K562 (cell line): ENCODE data around the gene JSRP1. TPM values are rescaled to one million over a fixed set of nuclear protein-coding genes. Genes with fewer than 3 reads are reported as not detected.

Experiments
- ATAC-seq: fragments of 200-7000 bp; cut with Tn5 transposase; 3 replicates; pipeline ENCODE4 v1.9.1; 2020; ENCODE audit warnings: moderate library complexity
- BruUV-seq: library from RNA; stranded (reverse); fragments of 400-500 nt; replicated peaks from 2 replicates; lab custom pipeline; 2021; lab: Mats Ljungman, UMichigan
- CTCF ChIA-PET: fragments of 300-600 bp; formaldehyde crosslinking; extraction: SDS; loops from one replicate; lab custom pipeline; 2021; ENCODE audit warnings: low intra/inter-chr PET ratio; lab: Yijun Ruan, JAX
- POLR2A ChIA-PET: fragments of 300-600, 350-650 bp; sonication (Branson Sonifier 250); formaldehyde crosslinking; extraction: SDS; loops from one replicate; lab custom pipeline; 2021; ENCODE audit warnings: antibody characterized with exemption, inconsistent platforms; lab: Yijun Ruan, JAX
- DNase-seq, 4 experiments: peaks; one replicate each; pipeline versions ENCODE4 v3.0.0 to v3.0.0-alpha.2; 2011 to 2018; ENCODE audit warnings: low spot score in 3 of 4, mixed read lengths in 3 of 4; ENCODE audit errors: extremely low read depth in 1 of 4
- FAIRE-seq: peaks from 2 replicates; lab custom pipeline; 2011; peaks lifted over from hg19 to GRCh38; lab: Jason Lieb, UNC
- H2AFZ ChIP-seq: 2 replicates; pipeline ENCODE4 v1.6.0; 2011; ENCODE audit warnings: low read depth, low read length, control low read depth, inconsistent platforms
- H3K27ac ChIP-seq: fragments of 200-600 bp; 3 replicates; pipeline ENCODE4 v1.8.0; 2011; ENCODE audit warnings: low read depth, mild to moderate bottlenecking, control low read depth, inconsistent platforms, low read length, moderate library complexity, mixed read lengths; ENCODE audit errors: extremely low read depth
- H3K27me3 ChIP-seq, 2 experiments: fragments of 300-600 bp in 1 of 2; 2 replicates in 1 of 2; 3 replicates in 1 of 2; pipeline versions ENCODE4 v1.6.0 to v1.8.0; 2011; ENCODE audit warnings: inconsistent platforms in 2 of 2, low read length in 2 of 2, mild to moderate bottlenecking in 1 of 2, mixed read lengths in 1 of 2, moderate library complexity in 1 of 2; ENCODE audit not compliant: control insufficient read depth in 2 of 2, insufficient read depth in 2 of 2
- H3K36me3 ChIP-seq: fragments of 300-600 bp; 3 replicates; pipeline ENCODE4 v1.8.0; 2011; ENCODE audit warnings: mild to moderate bottlenecking, low read length, inconsistent platforms; ENCODE audit not compliant: control insufficient read depth, insufficient read depth
- H3K4me1 ChIP-seq, 2 experiments: fragments of 200-600 bp in 1 of 2; replicated peaks in 1 of 2; 2 replicates in 1 of 2; 3 replicates in 1 of 2; pipeline versions ENCODE4 v1.5.1 to v1.8.0; 2011; ENCODE audit warnings: inconsistent platforms in 2 of 2, low read length in 2 of 2, mild to moderate bottlenecking in 1 of 2, mixed read lengths in 1 of 2, moderate library complexity in 1 of 2; ENCODE audit not compliant: control insufficient read depth in 2 of 2, insufficient read depth in 2 of 2
- H3K4me2 ChIP-seq: 2 replicates; pipeline ENCODE4 v1.6.1; 2011; ENCODE audit warnings: low read length, control low read depth, inconsistent platforms, mixed read lengths; ENCODE audit not compliant: insufficient read depth
- H3K4me3 ChIP-seq: fragments of 200-600 bp; sonication (generic), shearing (Covaris generic); 2 replicates; pipeline ENCODE4 v1.5.1; 2016; ENCODE audit warnings: control low read depth, inconsistent platforms
- H3K79me2 ChIP-seq: fragments of 200-600 bp; 3 replicates; pipeline ENCODE4 v1.8.0; 2011; ENCODE audit warnings: low read length, inconsistent platforms; ENCODE audit not compliant: control insufficient read depth, insufficient read depth
- H3K9ac ChIP-seq, 2 experiments: 2 replicates each; pipeline versions ENCODE4 v1.6.0 to v1.6.1; 2011; ENCODE audit warnings: low read depth in 2 of 2, low read length in 2 of 2, control low read depth in 1 of 2, inconsistent platforms in 1 of 2, mild to moderate bottlenecking in 1 of 2, mixed read lengths in 1 of 2; ENCODE audit not compliant: insufficient read depth in 1 of 2
- H3K9me1 ChIP-seq: one replicate; pipeline ENCODE4 v1.6.0; 2011; ENCODE audit warnings: inconsistent platforms, mild to moderate bottlenecking, low read length, moderate library complexity; ENCODE audit not compliant: control insufficient read depth, insufficient read depth
- H3K9me3 ChIP-seq: replicated peaks from 2 replicates; pipeline ENCODE4 v1.5.1; 2011; ENCODE audit warnings: low read depth, low read length, inconsistent platforms; ENCODE audit not compliant: control insufficient read depth, insufficient read depth
- H4K20me1 ChIP-seq: replicated peaks from 2 replicates; pipeline ENCODE4 v1.6.1; 2011; ENCODE audit warnings: low read length, inconsistent platforms, mixed read lengths; ENCODE audit not compliant: control insufficient read depth, insufficient read depth
- BRF1 ChIP-seq: IDR thresholded peaks from 3 replicates; pipeline ENCODE4 v1.6.1; 2011; ENCODE audit warnings: borderline replicate concordance, mild to moderate bottlenecking; ENCODE audit not compliant: insufficient read length; ENCODE audit errors: extremely low read depth
- COPS2 ChIP-seq: fragments of 450-650 bp; conservative IDR thresholded peaks from 2 replicates; pipeline ENCODE4 v1.6.1; 2016; ENCODE audit warnings: mild to moderate bottlenecking, moderate library complexity
- GATA2 ChIP-seq: sonication (generic); formaldehyde crosslinking; IDR thresholded peaks from 2 replicates; pipeline ENCODE4 v1.4.0; 2020; ENCODE audit warnings: mild to moderate bottlenecking, missing genetic modification reagents
- KLF6 ChIP-seq: fragments of 250-450 bp; sonication (Bioruptor Pico); IDR thresholded peaks from 2 replicates; pipeline ENCODE4 v1.4.0; 2020; ENCODE audit warnings: mild to moderate bottlenecking, moderate library complexity, borderline replicate concordance
- MXD1 ChIP-seq: fragments of 250-450 bp; sonication (Bioruptor Pico); IDR thresholded peaks from 2 replicates; pipeline ENCODE4 v1.8.0; 2021; ENCODE audit warnings: borderline replicate concordance, mild to moderate bottlenecking, moderate library complexity; ENCODE audit not compliant: poor library complexity, severe bottlenecking
- NONO ChIP-seq, 2 experiments: fragments of 200-400 bp in 1 of 2; fragments of 450-650 bp in 1 of 2; formaldehyde crosslinking in 1 of 2; IDR thresholded peaks; 2 replicates each; pipeline ENCODE4 v1.6.1; 2017; ENCODE audit warnings: low read depth in 2 of 2, mild to moderate bottlenecking in 2 of 2, moderate library complexity in 2 of 2, low read length in 1 of 2
- RCOR1 ChIP-seq, 2 experiments: IDR thresholded peaks; 2 replicates each; pipeline ENCODE4 v1.6.1; 2012; ENCODE audit warnings: low read depth in 2 of 2, low read length in 2 of 2, borderline replicate concordance in 1 of 2, improper control_type of control experiment in 1 of 2
- RFX1 ChIP-seq: fragments of 450-650 bp; IDR thresholded peaks from 2 replicates; pipeline ENCODE4 v1.6.1; 2016; ENCODE audit warnings: mild to moderate bottlenecking, moderate library complexity
- ZNF232 ChIP-seq: sonication (generic); formaldehyde crosslinking; IDR thresholded peaks from 2 replicates; pipeline ENCODE4 v1.8.0; 2022; ENCODE audit warnings: mild to moderate bottlenecking, missing genetic modification reagents
- ZNF655 ChIP-seq: fragments of 250-450 bp; sonication (Bioruptor Pico); IDR thresholded peaks from 2 replicates; pipeline ENCODE4 v1.5.0; 2021
- WGBS: fragments of 100-300 bp; shearing (Covaris generic); methylation state at CpG from one replicate; pipeline ENCODE4 v1.1.6; 2016; ENCODE audit warnings: low coverage, mixed read lengths; ENCODE audit not compliant: insufficient coverage; ENCODE audit errors: missing lambda C conversion rate; 5-methylcytosine and 5-hydroxymethylcytosine counted together
- in situ Hi-C: fragments of 300-500 bp; cut with MboI; formaldehyde crosslinking; loops from 4 replicates; pipeline ENCODE4 v1.15.0; 2018; ENCODE audit warnings: inconsistent platforms, mixed read lengths
- intact Hi-C: fragments of 100-400 bp; cut with micrococcal nuclease; formaldehyde crosslinking; loops from 2 replicates; pipeline ENCODE4 v1.14.2; 2022
- microRNA counts: library from miRNA; unstranded; fragments of <30 nt; microRNA quantifications from one replicate; lab custom pipeline; 2016
- microRNA-seq: library from miRNA; unstranded; fragments of <30 nt; microRNA quantifications from one replicate; pipeline ENCODE4, GENCODE V29; 2018; ENCODE audit warnings: borderline microRNAs expressed
- polyA plus RNA-seq, 8 experiments: library from polyadenylated mRNA; depleted of rRNA in 4 of 8; stranded (reverse) in 5 of 8; unstranded in 3 of 8; fragments of >200 nt; fragmentation: Nextera tagmentation in 2 of 8; fragmentation: Illumina TruSeq in 1 of 8; extraction: Ambion mirVana in 2 of 8; extraction: Trizol in 1 of 8; gene quantifications; 2 replicates each; pipeline versions ENCODE4 v1.2.1 to v1.2.3, GENCODE V29; 2011 to 2014; ENCODE audit warnings: inconsistent platforms in 1 of 8, missing spikeins in 1 of 8
- small RNA-seq: library from RNA; depleted of rRNA; stranded (forward); fragments of <200 nt; gene quantifications from one replicate; pipeline ENCODE3, GENCODE V24; 2014
- total RNA-seq, 7 experiments: library from RNA; depleted of rRNA in 6 of 7; stranded (reverse); fragments of >200 nt in 6 of 7; fragmentation: Illumina TruSeq in 2 of 7; extraction: Trizol in 2 of 7; gene quantifications; 2 replicates each; pipeline versions ENCODE4 v1.2.1 to v1.2.3, GENCODE V29; 2011 to 2021; ENCODE audit warnings: low replicate concordance in 1 of 7
- TF ChIP-seq, protein P1 (sequence below): fragments of 200-800 bp; sonication (Bioruptor generic); IDR thresholded peaks from 2 replicates; pipeline ENCODE4 v1.6.1; 2017; ENCODE audit warnings: missing genetic modification characterization, missing compliant biosample characterization

The JSRP1 gene
- total and polyA plus RNA-seq, 9 of the 15 experiments (the other 6 are each of a cell fraction or from before 2014, with no cell fraction given) = 0.08 to 1.2 (median 0.51) TPM; not detected in 4

- TF ChIP-seq COPS2 = no peak
- TF ChIP-seq RCOR1 (IDR thresholded peaks at IDR 0.05; ENCODE audit: borderline replicate concordance in 1 of 2, low read depth in 2 of 2, low read length in 2 of 2) = no peak
- TF ChIP-seq ZNF232 (CRISPR knock-in tag) = no peak
- TF ChIP-seq NONO (IDR thresholded peaks at IDR 0.05; ENCODE audit: low read depth in 2 of 2, low read length in 1 of 2) = no peak
- TF ChIP-seq RFX1 = no peak
- no peak for TF ChIP-seq MXD1
- TF ChIP-seq GATA2 = no peak
- TF ChIP-seq ZNF655 (CRISPR knock-in tag) = no peak
- no peak for TF ChIP-seq KLF6 (CRISPR knock-in tag)
- TF ChIP-seq, protein P1, sequence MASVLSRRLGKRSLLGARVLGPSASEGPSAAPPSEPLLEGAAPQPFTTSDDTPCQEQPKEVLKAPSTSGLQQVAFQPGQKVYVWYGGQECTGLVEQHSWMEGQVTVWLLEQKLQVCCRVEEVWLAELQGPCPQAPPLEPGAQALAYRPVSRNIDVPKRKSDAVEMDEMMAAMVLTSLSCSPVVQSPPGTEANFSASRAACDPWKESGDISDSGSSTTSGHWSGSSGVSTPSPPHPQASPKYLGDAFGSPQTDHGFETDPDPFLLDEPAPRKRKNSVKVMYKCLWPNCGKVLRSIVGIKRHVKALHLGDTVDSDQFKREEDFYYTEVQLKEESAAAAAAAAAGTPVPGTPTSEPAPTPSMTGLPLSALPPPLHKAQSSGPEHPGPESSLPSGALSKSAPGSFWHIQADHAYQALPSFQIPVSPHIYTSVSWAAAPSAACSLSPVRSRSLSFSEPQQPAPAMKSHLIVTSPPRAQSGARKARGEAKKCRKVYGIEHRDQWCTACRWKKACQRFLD = no peak
- no peak for TF ChIP-seq BRF1
- ChIA-PET CTCF (no interaction called here), POLR2A (interaction anchor here (0.6 to 0.9 kb wide), 3 partner anchors 8 to 44 kb away, joined by 3 to 4 read pairs (median 4); no protein-coding TSS in a partner anchor)
- Histone ChIP-seq H3K9ac (no peak overlapping the region), H3K27ac (no peak overlapping the region), H3K27me3 (no peaks in the 10 kb centered on the region), H3K4me3 (no peak overlapping the region), H3K4me2 (no peak overlapping the region), H3K9me3 (no peaks in the 10 kb centered on the region), H2AFZ (no peak overlapping the region), H3K9me1 (peaks cover 3% of the 10 kb centered on the region), H4K20me1 (peaks cover 13% of the 10 kb centered on the region), H3K36me3 (peaks cover 83% of the 10 kb centered on the region; the same call in 2 of the 3 replicates), H3K79me2 (peaks cover 17% of the 10 kb centered on the region), H3K4me1 (peaks cover 0 to 51% of the 10 kb centered on the region in 2 experiments; a peak in 3 of 5 replicates)
- FAIRE-seq (no peak), ATAC-seq (no peak), DNase-seq (no peak)
- BruUV-seq = no TSS peak
- in situ Hi-C loops (no loop called here), intact Hi-C loops (no loop called here)
- WGBS = 97% methylated on average over 15 of the region's 15 CpGs
Measured at GRCh38 chr19:2202366-2202765, 53.9 kb downstream of the JSRP1 start.

MicroRNAs within 50 kb of the gene (microRNA counts, 767-probe panel; counts per million panel counts)
- microRNA hsa-miR-1227 (lab: Ali Mortazavi, UCI) = not detected

Small RNAs within 50 kb of the gene (microRNA-seq; reads per million reads assigned to microRNA genes)
- gene MIR1227 (1.1 reads per million, percentile 10 among the genes with 10 or more reads in this experiment), gene MIR4321 (not detected)

Small RNAs within 50 kb of the gene (small RNA-seq; reads per million reads assigned to genes)
- gene MIR1227 = not detected

Other genes starting within 250 kb of the JSRP1 start
Only the 7 nearest of the 17 such genes appear.
- gene PLEKHJ1, start 20.1 kb downstream of the JSRP1 start, total RNA-seq (2014; rRNA removed) = 176 and 229 TPM in 2 replicates
- 55.6 and 55.7 TPM in 2 replicates for gene PLEKHJ1, start 20.1 kb downstream of the JSRP1 start, total RNA-seq (2014; rRNA removed; fragmentation: Illumina TruSeq; extraction: Trizol)
- 63.9 and 65.6 TPM in 2 replicates for gene PLEKHJ1, start 20.1 kb downstream of the JSRP1 start, total RNA-seq (2015; rRNA removed; fragmentation: Illumina TruSeq; extraction: Trizol)
- gene PLEKHJ1, start 20.1 kb downstream of the JSRP1 start, total RNA-seq (2021) = 127 and 140 TPM in 2 replicates
- gene PLEKHJ1, start 20.1 kb downstream of the JSRP1 start, polyA plus RNA-seq (2011; rRNA removed) = 65.9 and 80.2 TPM in 2 replicates
- gene PLEKHJ1, start 20.1 kb downstream of the JSRP1 start, polyA plus RNA-seq (2014; fragmentation: Illumina TruSeq; extraction: Trizol) = 45.9 and 72.0 TPM in 2 replicates
- gene PLEKHJ1, start 20.1 kb downstream of the JSRP1 start, polyA plus RNA-seq (2014; fragmentation: Nextera tagmentation; extraction: Ambion mirVana) = 1 to 10 TPM; 1.5 to 6.8 TPM
- 188 and 193 TPM in 2 replicates for gene PLEKHJ1, start 20.1 kb downstream of the JSRP1 start, polyA plus RNA-seq (2014; rRNA removed)
- gene SF3A2, start 19.6 kb downstream of the JSRP1 start, total RNA-seq (2014; rRNA removed) = 50.3 and 111 TPM in 2 replicates
- gene SF3A2, start 19.6 kb downstream of the JSRP1 start, total RNA-seq (2014; rRNA removed; fragmentation: Illumina TruSeq; extraction: Trizol) = 4.5 and 5.8 TPM in 2 replicates
- 22.8 and 30.6 TPM in 2 replicates for gene SF3A2, start 19.6 kb downstream of the JSRP1 start, total RNA-seq (2015; rRNA removed; fragmentation: Illumina TruSeq; extraction: Trizol)
- gene SF3A2, start 19.6 kb downstream of the JSRP1 start, total RNA-seq (2021) = 181 and 194 TPM in 2 replicates
- gene SF3A2, start 19.6 kb downstream of the JSRP1 start, polyA plus RNA-seq (2011; rRNA removed) = 7.9 and 21.0 TPM in 2 replicates
- 44.6 and 119 TPM in 2 replicates for gene SF3A2, start 19.6 kb downstream of the JSRP1 start, polyA plus RNA-seq (2014; fragmentation: Illumina TruSeq; extraction: Trizol)
- under 1 TPM; 0.17 to 0.35 TPM for gene SF3A2, start 19.6 kb downstream of the JSRP1 start, polyA plus RNA-seq (2014; fragmentation: Nextera tagmentation; extraction: Ambion mirVana)
- 45.9 and 46.7 TPM in 2 replicates for gene SF3A2, start 19.6 kb downstream of the JSRP1 start, polyA plus RNA-seq (2014; rRNA removed)
- gene AMH, start 7.1 kb downstream of the JSRP1 start, total RNA-seq (2014; rRNA removed) = 9.4 and 10.7 TPM in 2 replicates
- 0.13 and 0.29 TPM in 2 replicates for gene AMH, start 7.1 kb downstream of the JSRP1 start, total RNA-seq (2014; rRNA removed; fragmentation: Illumina TruSeq; extraction: Trizol)
- gene AMH, start 7.1 kb downstream of the JSRP1 start, total RNA-seq (2015; rRNA removed; fragmentation: Illumina TruSeq; extraction: Trizol) = 2.6 and 3.5 TPM in 2 replicates
- gene AMH, start 7.1 kb downstream of the JSRP1 start, total RNA-seq (2021) = 22.2 and 27.4 TPM in 2 replicates
- 1.7 and 3.6 TPM in 2 replicates for gene AMH, start 7.1 kb downstream of the JSRP1 start, polyA plus RNA-seq (2011; rRNA removed)
- gene AMH, start 7.1 kb downstream of the JSRP1 start, polyA plus RNA-seq (2014; fragmentation: Illumina TruSeq; extraction: Trizol) = 1.5 and 4.0 TPM in 2 replicates
- gene AMH, start 7.1 kb downstream of the JSRP1 start, polyA plus RNA-seq (2014; fragmentation: Nextera tagmentation; extraction: Ambion mirVana) = not detected
- gene AMH, start 7.1 kb downstream of the JSRP1 start, polyA plus RNA-seq (2014; rRNA removed) = 19.2 and 23.6 TPM in 2 replicates
- gene PEAK3, start 25.8 kb upstream of the JSRP1 start, total RNA-seq (2014; rRNA removed) = 0.16 TPM in 1 of 2 replicates, not detected in the other
- gene PEAK3, start 25.8 kb upstream of the JSRP1 start, total RNA-seq (2014; rRNA removed; fragmentation: Illumina TruSeq; extraction: Trizol) = not detected in 2 replicates
- gene PEAK3, start 25.8 kb upstream of the JSRP1 start, total RNA-seq (2015; rRNA removed; fragmentation: Illumina TruSeq; extraction: Trizol) = not detected in 2 replicates
- gene PEAK3, start 25.8 kb upstream of the JSRP1 start, total RNA-seq (2021) = 0.13 and 0.40 TPM in 2 replicates
- gene PEAK3, start 25.8 kb upstream of the JSRP1 start, polyA plus RNA-seq (2011; rRNA removed) = 0.03 TPM in 1 of 2 replicates, not detected in the other
- 0.06 TPM in 1 of 2 replicates, not detected in the other for gene PEAK3, start 25.8 kb upstream of the JSRP1 start, polyA plus RNA-seq (2014; fragmentation: Illumina TruSeq; extraction: Trizol)
- not detected for gene PEAK3, start 25.8 kb upstream of the JSRP1 start, polyA plus RNA-seq (2014; fragmentation: Nextera tagmentation; extraction: Ambion mirVana)
- gene PEAK3, start 25.8 kb upstream of the JSRP1 start, polyA plus RNA-seq (2014; rRNA removed) = 0.07 TPM in 1 of 2 replicates, not detected in the other
- 0.05 TPM in 1 of 2 replicates, not detected in the other for gene LINGO3, start 51.7 kb upstream of the JSRP1 start, total RNA-seq (2014; rRNA removed)
- not detected in 2 replicates for gene LINGO3, start 51.7 kb upstream of the JSRP1 start, total RNA-seq (2014; rRNA removed; fragmentation: Illumina TruSeq; extraction: Trizol)
- gene LINGO3, start 51.7 kb upstream of the JSRP1 start, total RNA-seq (2015; rRNA removed; fragmentation: Illumina TruSeq; extraction: Trizol) = not detected in 2 replicates
- not detected in 2 replicates for gene LINGO3, start 51.7 kb upstream of the JSRP1 start, total RNA-seq (2021)
- gene LINGO3, start 51.7 kb upstream of the JSRP1 start, polyA plus RNA-seq (2011; rRNA removed) = 0.03 and 0.07 TPM in 2 replicates
- gene LINGO3, start 51.7 kb upstream of the JSRP1 start, polyA plus RNA-seq (2014; fragmentation: Illumina TruSeq; extraction: Trizol) = not detected in 2 replicates
- gene LINGO3, start 51.7 kb upstream of the JSRP1 start, polyA plus RNA-seq (2014; fragmentation: Nextera tagmentation; extraction: Ambion mirVana) = under 1 TPM in 1 of 2 experiments, not detected in 1; 0.03 TPM
- not detected in 2 replicates for gene LINGO3, start 51.7 kb upstream of the JSRP1 start, polyA plus RNA-seq (2014; rRNA removed)
- 408 and 578 TPM in 2 replicates for gene LSM7, start 72.2 kb upstream of the JSRP1 start, total RNA-seq (2014; rRNA removed)
- 117 and 146 TPM in 2 replicates for gene LSM7, start 72.2 kb upstream of the JSRP1 start, total RNA-seq (2014; rRNA removed; fragmentation: Illumina TruSeq; extraction: Trizol)
- 261 and 265 TPM in 2 replicates for gene LSM7, start 72.2 kb upstream of the JSRP1 start, total RNA-seq (2015; rRNA removed; fragmentation: Illumina TruSeq; extraction: Trizol)
- gene LSM7, start 72.2 kb upstream of the JSRP1 start, total RNA-seq (2021) = 284 and 286 TPM in 2 replicates
- 450 and 480 TPM in 2 replicates for gene LSM7, start 72.2 kb upstream of the JSRP1 start, polyA plus RNA-seq (2011; rRNA removed)
- gene LSM7, start 72.2 kb upstream of the JSRP1 start, polyA plus RNA-seq (2014; fragmentation: Illumina TruSeq; extraction: Trizol) = 147 and 242 TPM in 2 replicates
- gene LSM7, start 72.2 kb upstream of the JSRP1 start, polyA plus RNA-seq (2014; fragmentation: Nextera tagmentation; extraction: Ambion mirVana) = 100 to 1,000 TPM in 1 of 2 experiments, 10 to 100 TPM in 1; 40.5 to 147 TPM
- gene LSM7, start 72.2 kb upstream of the JSRP1 start, polyA plus RNA-seq (2014; rRNA removed) = 650 and 690 TPM in 2 replicates
- gene SPPL2B, start 72.3 kb upstream of the JSRP1 start, total RNA-seq (2014; rRNA removed) = 32.0 and 33.9 TPM in 2 replicates
- 2.6 and 4.1 TPM in 2 replicates for gene SPPL2B, start 72.3 kb upstream of the JSRP1 start, total RNA-seq (2014; rRNA removed; fragmentation: Illumina TruSeq; extraction: Trizol)
- gene SPPL2B, start 72.3 kb upstream of the JSRP1 start, total RNA-seq (2015; rRNA removed; fragmentation: Illumina TruSeq; extraction: Trizol) = 15.1 and 16.9 TPM in 2 replicates
- gene SPPL2B, start 72.3 kb upstream of the JSRP1 start, total RNA-seq (2021) = 63.6 and 74.0 TPM in 2 replicates
- gene SPPL2B, start 72.3 kb upstream of the JSRP1 start, polyA plus RNA-seq (2011; rRNA removed) = 24.9 and 30.0 TPM in 2 replicates
- 8.4 and 19.9 TPM in 2 replicates for gene SPPL2B, start 72.3 kb upstream of the JSRP1 start, polyA plus RNA-seq (2014; fragmentation: Illumina TruSeq; extraction: Trizol)
- under 1 TPM; 0.20 to 0.29 TPM for gene SPPL2B, start 72.3 kb upstream of the JSRP1 start, polyA plus RNA-seq (2014; fragmentation: Nextera tagmentation; extraction: Ambion mirVana)
- 62.9 and 81.2 TPM in 2 replicates for gene SPPL2B, start 72.3 kb upstream of the JSRP1 start, polyA plus RNA-seq (2014; rRNA removed)